HG02798 (cell line): ENCODE measurements around the gene IL17D.
"Not testable (repeated sequence)": the region's sequence is repeated elsewhere in the genome, so short reads cannot be mapped to it uniquely, and the experiment has no call there.

Source experiments
- ATAC-seq: cut with Tn5 transposase; IDR thresholded peaks from one replicate; pipeline ENCODE4 v1.9.1; 2021; ENCODE audit warnings: mild to moderate bottlenecking; ENCODE audit not compliant: unreplicated experiment, poor library complexity

The IL17D gene

GRCh38 chr13:20702915-20703779, at the start of gene IL17D:
Gene IL17D (plus strand): TSS chr13:20703699. CDS start chr13:20704002, 303 bp downstream.
- peak; percentile 27 for ATAC-seq

GRCh38 chr13:20654156-20654555, 49.3 kb upstream of the IL17D start:
- ATAC-seq = no peak

- no peak for ATAC-seq
Observed at GRCh38 chr13:20658451-20659040, 45.0 kb upstream of the IL17D start.

- no peak for ATAC-seq
Observed at GRCh38 chr13:20664351-20664750, 39.1 kb upstream of the IL17D start.

- no peak for ATAC-seq
Observed at GRCh38 chr13:20666948-20667347, 36.6 kb upstream of the IL17D start.

- no peak for ATAC-seq
Observed at GRCh38 chr13:20667857-20668437, 35.6 kb upstream of the IL17D start.

- ATAC-seq = no peak
Observed at GRCh38 chr13:20669162-20669561, 34.3 kb upstream of the IL17D start.

- ATAC-seq = no peak
Observed at GRCh38 chr13:20671789-20672188, 31.7 kb upstream of the IL17D start.

GRCh38 chr13:20672772-20673171, 30.7 kb upstream of the IL17D start:
- no peak for ATAC-seq

GRCh38 chr13:20673715-20674114, 29.8 kb upstream of the IL17D start:
- no peak for ATAC-seq

- no peak for ATAC-seq
Observed at GRCh38 chr13:20676213-20676612, 27.3 kb upstream of the IL17D start.

- not testable (repeated sequence) for ATAC-seq
Observed at GRCh38 chr13:20678606-20679005, 24.9 kb upstream of the IL17D start.

- no peak for ATAC-seq
Observed at GRCh38 chr13:20679879-20680278, 23.6 kb upstream of the IL17D start.

- ATAC-seq = no peak
Observed at GRCh38 chr13:20680416-20681080, 23.0 kb upstream of the IL17D start.

- ATAC-seq = not testable (repeated sequence)
Observed at GRCh38 chr13:20681481-20681880, 22.0 kb upstream of the IL17D start.

GRCh38 chr13:20682061-20682460, 21.4 kb upstream of the IL17D start:
- ATAC-seq = no peak

GRCh38 chr13:20684041-20684440, 19.5 kb upstream of the IL17D start:
- ATAC-seq = no peak

- ATAC-seq = no peak
Observed at GRCh38 chr13:20684546-20684945, 19.0 kb upstream of the IL17D start.

GRCh38 chr13:20685092-20685491, 18.4 kb upstream of the IL17D start:
- ATAC-seq = no peak

GRCh38 chr13:20686167-20686566, 17.3 kb upstream of the IL17D start:
- ATAC-seq = no peak
